ENCODE measurements around the gene AGAP2. TPM values are rescaled to one million over a fixed set of nuclear protein-coding genes. Genes with fewer than 3 reads are reported as not detected.

AGAP2 gene
- total RNA-seq, 4 donors from 2014 or later, result 0.49 to 2.8 (median 2.0) TPM

DNA sequence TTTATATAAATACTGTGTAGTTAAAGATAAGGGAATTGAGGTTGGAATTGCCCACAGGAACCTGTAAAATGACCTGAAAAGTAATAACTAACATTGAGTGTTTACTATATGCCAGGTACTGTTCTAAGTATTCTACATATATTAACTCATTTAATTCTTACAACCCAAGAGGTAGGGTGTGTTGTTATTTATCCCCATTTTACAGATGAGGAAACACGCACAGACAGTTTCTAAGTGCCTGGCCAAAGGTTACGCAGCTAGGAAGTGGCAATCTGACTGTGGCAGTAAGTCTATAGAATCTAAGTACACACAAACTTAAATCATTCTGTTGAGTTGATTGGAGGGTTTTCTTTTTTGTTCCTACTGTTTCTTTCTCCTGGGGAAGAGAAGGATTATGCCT, 5.2 kb upstream of the AGAP2 start:
- no peak for TF ChIP-seq CTCF (IDR thresholded peaks at IDR 0.05; ENCODE audit: low read depth)

DNA sequence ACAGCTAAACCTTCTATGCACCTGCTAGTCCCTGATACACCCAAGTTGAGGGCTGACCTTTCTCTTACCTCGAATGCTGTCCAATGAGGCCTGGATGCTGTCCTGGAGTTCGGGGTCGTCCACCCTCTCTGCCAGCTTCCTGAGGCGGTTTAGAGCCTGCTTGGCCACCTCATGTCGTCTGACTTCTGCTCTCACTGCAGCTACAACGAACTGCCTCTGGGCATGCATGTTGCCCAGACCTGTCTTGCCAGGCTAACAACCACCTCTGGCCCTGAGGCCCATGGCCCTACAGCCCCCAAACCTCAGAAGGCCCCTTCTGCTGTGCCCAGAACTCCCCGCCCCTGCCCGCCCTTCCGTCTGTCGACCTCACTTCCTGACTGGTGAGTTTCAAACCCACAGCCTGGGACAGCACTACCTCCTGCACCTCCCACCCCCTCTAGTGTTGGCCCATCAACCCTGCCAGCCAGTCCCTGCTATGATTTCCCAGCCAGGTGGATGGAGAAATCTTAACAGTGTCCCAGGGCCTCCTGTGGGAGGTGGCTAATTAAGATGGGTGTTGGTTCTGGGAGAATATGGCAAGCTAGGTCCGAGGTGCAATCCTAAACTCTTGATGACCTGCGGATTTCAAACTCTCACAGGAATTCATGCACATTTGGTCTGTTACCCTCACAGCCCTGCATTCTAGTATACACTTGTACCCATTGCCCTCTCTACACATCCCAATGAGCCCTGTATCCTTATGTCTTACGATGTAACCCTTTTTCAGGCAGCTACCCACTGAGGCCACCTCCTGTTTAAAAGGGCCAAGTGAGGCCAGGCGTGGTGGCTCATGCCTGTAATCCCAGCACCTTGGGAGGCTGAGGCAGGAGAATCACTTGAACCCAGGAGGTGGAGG, 3.5 kb upstream of the AGAP2 start:
- TF ChIP-seq CTCF (IDR thresholded peaks at IDR 0.05; ENCODE audit: low read depth), result no peak

GRCh38 chr12:57741413-57741789, 2.9 kb upstream of the AGAP2 start:
- TF ChIP-seq CTCF (IDR thresholded peaks at IDR 0.05; ENCODE audit: low read depth), result no peak

- no peak for TF ChIP-seq CTCF (IDR thresholded peaks at IDR 0.05; ENCODE audit: low read depth)
Measured at GRCh38 chr12:57740656-57741412, 2.3 kb upstream of the AGAP2 start.

DNA sequence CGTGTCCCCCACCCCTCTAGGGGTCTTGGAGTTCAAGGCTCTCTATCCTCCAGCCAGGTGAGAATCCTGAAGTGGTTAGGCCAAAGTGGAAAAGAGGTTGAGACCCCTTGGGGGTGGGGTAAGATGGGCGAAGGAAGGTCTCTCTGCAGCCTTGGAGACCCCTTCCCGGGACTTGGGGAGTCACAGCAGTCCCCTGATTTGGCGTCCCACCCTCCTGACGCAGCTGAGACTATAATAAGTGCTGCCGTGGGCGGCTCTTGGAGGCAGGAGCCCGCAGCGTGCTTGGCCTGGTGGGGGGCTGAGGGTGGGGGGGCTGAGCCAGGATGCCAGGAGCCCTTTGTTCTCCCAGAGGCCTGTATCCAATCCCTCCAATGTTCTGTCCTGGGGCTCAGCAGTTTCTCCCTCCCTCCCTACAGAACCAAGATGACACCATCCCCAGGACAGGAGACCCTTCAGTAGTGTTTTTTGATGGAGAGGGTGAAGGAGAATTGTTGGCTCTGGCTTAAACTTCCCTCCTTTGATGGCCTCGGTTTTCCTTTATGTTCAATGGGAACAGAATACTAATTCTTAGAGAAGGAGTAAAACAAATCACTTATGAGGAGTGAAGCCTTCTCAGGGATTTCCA, 1.5 kb upstream of the AGAP2 start:
- TF ChIP-seq CTCF (IDR thresholded peaks at IDR 0.05; ENCODE audit: low read depth), result no peak

- no peak for TF ChIP-seq CTCF (IDR thresholded peaks at IDR 0.05; ENCODE audit: low read depth)
Measured at GRCh38 chr12:57739387-57739786, 845 bp upstream of the AGAP2 start.
